Glutamatergic neuron (in vitro differentiated cells): ENCODE results near the gene LGR5. TPM values are rescaled to one million over a fixed set of nuclear protein-coding genes. Genes with fewer than 3 reads are reported as not detected.
"Not testable (repeated sequence)": the region's sequence is repeated elsewhere in the genome, so short reads cannot be mapped to it uniquely, and the experiment has no call there.

Experiments used
- DNase-seq: peaks from one replicate; pipeline ENCODE4 v3.0.0; 2022
- H3K27ac Mint-ChIP-seq: one replicate; pipeline ENCODE4 v1.8.0; 2020; ENCODE audit warnings: mild to moderate bottlenecking, mixed read lengths, inconsistent platforms; ENCODE audit not compliant: unreplicated experiment
- H3K27me3 Mint-ChIP-seq: one replicate; pipeline ENCODE4 v1.8.0; 2020; ENCODE audit warnings: mild to moderate bottlenecking, moderate library complexity, mixed read lengths, inconsistent platforms; ENCODE audit not compliant: unreplicated experiment
- H3K36me3 Mint-ChIP-seq: one replicate; pipeline ENCODE4 v1.8.0; 2020; ENCODE audit warnings: mild to moderate bottlenecking, mixed read lengths, inconsistent platforms; ENCODE audit not compliant: unreplicated experiment
- H3K4me1 Mint-ChIP-seq: one replicate; pipeline ENCODE4 v1.8.0; 2020; ENCODE audit warnings: mild to moderate bottlenecking, low read depth, mixed read lengths, inconsistent platforms; ENCODE audit not compliant: unreplicated experiment
- H3K4me3 Mint-ChIP-seq: one replicate; pipeline ENCODE4 v1.8.0; 2020; ENCODE audit warnings: mild to moderate bottlenecking, mixed read lengths, inconsistent platforms; ENCODE audit not compliant: unreplicated experiment
- H3K9me3 Mint-ChIP-seq: one replicate; pipeline ENCODE4 v1.8.0; 2020; ENCODE audit warnings: mild to moderate bottlenecking, moderate library complexity, mixed read lengths, inconsistent platforms; ENCODE audit not compliant: unreplicated experiment
- total RNA-seq: library from RNA; stranded (reverse); fragmentation: NEBNext Ultra II Directional; extraction: Animal tissue kit (Norgen Biotek cat#: 25700); gene quantifications from one replicate; pipeline ENCODE4 v1.2.1, GENCODE V29; 2021; ENCODE audit not compliant: unreplicated experiment
- TF ChIP-seq, protein P1 (sequence below): fragments of 200-600 bp; sonication (generic); IDR thresholded peaks from one replicate; pipeline ENCODE4 v1.5.0; 2021; ENCODE audit not compliant: partially characterized antibody, unreplicated experiment

LGR5 gene
- total RNA-seq, 1 donor from 2014 or later: 3.1 TPM

DNA sequence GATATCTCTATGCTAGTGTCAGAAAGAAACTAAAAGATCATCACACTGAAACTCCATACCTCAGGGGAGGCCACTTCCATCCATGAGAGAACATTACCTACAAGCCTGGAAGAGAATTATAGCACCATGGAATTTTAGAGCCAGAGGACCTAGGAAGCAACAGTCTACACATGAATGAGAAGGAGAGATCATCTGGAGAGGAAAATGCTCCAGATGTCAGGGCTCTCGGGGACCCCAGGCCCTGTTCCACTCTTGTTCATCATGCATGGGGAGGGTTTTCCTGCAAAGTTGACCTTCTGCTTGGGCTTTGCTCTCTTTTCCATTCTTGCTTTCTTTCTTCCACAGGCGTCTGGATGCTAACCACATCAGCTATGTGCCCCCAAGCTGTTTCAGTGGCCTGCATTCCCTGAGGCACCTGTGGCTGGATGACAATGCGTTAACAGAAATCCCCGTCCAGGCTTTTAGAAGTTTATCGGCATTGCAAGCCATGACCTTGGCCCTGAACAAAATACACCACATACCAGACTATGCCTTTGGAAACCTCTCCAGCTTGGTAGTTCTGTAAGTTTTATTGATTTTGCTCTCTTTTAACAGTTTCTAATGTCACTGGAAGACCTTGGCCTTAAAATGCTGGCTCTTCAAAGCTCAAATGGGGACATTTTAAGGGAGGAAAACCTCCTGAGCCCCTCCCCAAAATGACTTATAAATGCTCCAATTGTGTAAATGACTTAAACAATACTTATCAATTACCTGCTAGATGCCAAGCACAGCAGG, 113.3 kb downstream of the LGR5 start:
- TF ChIP-seq, protein P1, sequence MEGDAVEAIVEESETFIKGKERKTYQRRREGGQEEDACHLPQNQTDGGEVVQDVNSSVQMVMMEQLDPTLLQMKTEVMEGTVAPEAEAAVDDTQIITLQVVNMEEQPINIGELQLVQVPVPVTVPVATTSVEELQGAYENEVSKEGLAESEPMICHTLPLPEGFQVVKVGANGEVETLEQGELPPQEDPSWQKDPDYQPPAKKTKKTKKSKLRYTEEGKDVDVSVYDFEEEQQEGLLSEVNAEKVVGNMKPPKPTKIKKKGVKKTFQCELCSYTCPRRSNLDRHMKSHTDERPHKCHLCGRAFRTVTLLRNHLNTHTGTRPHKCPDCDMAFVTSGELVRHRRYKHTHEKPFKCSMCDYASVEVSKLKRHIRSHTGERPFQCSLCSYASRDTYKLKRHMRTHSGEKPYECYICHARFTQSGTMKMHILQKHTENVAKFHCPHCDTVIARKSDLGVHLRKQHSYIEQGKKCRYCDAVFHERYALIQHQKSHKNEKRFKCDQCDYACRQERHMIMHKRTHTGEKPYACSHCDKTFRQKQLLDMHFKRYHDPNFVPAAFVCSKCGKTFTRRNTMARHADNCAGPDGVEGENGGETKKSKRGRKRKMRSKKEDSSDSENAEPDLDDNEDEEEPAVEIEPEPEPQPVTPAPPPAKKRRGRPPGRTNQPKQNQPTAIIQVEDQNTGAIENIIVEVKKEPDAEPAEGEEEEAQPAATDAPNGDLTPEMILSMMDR: no peak
- Mint-ChIP-seq H3K4me3 (no peak overlapping the region), H3K27ac (no peak overlapping the region), H3K27me3 (no peaks in the 10 kb centered on the region), H3K9me3 (no peaks in the 10 kb centered on the region), H3K4me1 (no peaks in the 10 kb centered on the region), H3K36me3 (no peaks in the 10 kb centered on the region)
- no peak for DNase-seq

DNA sequence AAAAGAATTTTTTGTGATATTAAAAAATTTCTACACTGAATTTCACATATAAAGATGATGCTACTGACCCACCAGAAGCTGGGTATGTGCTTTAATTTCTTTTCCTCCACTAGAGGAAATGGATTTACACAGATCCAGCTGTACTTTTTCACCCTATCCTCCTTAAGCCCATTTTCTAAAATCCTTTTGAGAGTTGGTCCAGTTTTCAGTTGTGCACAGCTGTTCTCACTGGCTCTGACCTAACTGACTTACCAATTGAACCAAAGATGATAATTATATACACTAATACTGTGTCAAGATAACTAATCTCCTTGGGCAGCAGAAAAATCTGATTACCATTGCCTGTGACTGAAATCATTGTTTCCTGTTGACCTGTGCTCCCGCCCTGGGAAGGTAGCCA, 115.6 kb downstream of the LGR5 start:
- Mint-ChIP-seq H3K36me3 (no peaks in the 10 kb centered on the region), H3K4me3 (no peak overlapping the region), H3K27ac (no peak overlapping the region), H3K27me3 (no peaks in the 10 kb centered on the region), H3K4me1 (no peaks in the 10 kb centered on the region), H3K9me3 (no peaks in the 10 kb centered on the region)
- TF ChIP-seq, protein P1: no peak
- no peak for DNase-seq

DNA sequence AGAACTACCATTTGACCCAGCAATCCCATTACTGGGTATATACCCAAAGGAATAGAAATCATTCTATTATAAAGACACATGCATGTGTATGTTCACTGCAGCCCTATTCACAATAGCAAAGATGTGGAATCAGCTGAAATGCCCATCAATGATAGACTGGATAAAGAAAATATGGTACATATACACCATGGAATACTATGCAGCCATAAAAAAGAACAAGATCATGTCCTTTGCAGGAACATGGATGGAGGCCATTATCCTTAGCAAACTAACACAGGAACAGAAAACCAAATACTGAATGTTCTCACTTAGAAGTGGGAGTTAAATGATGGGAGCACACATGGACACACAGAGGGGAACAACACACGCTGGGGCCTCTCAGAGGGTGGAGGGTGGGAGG, 116.2 kb downstream of the LGR5 start:
- not testable (repeated sequence) for H3K36me3 Mint-ChIP-seq, H3K27ac Mint-ChIP-seq, H3K4me1 Mint-ChIP-seq, H3K4me3 Mint-ChIP-seq, H3K27me3 Mint-ChIP-seq, H3K9me3 Mint-ChIP-seq, DNase-seq

DNA sequence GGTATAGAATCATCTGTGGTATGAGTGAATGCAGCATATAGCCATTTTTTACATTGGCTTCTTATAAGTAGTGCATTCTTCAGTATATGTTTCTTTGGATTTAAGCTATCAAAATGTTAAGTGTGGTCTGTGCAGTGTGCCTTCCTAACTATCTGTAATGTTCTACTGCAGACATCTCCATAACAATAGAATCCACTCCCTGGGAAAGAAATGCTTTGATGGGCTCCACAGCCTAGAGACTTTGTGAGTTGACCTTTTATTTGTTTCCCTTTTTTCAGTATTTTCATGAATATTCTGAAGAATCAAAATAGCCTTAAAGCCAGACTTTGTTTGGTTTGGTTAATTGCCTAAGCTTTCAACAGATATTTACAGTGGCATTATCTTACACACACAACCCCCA, 116.8 kb downstream of the LGR5 start:
- Mint-ChIP-seq H3K9me3 (no peaks in the 10 kb centered on the region), H3K4me1 (no peaks in the 10 kb centered on the region), H3K27me3 (no peaks in the 10 kb centered on the region), H3K36me3 (no peaks in the 10 kb centered on the region), H3K4me3 (no peak overlapping the region), H3K27ac (no peak overlapping the region)
- TF ChIP-seq, protein P1: no peak
- DNase-seq: no peak

DNA sequence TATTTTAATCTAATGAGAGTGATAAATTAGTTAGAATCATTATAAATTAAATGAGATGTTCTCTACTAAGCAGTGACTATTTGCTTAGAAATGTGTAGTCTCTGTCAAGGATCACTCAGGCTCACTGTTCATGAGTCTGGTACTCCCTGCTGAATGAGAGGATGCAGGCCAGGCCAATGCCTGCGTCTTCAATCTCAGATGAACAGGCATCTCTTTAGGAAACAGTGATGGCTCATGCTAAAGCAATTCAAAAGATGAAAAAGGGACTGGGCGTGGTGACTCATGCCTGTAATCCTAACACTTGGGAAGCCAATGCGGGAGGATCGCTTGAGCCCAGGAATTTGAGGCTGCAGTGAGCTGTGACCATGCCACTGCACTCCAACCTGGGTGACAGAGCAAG, 117.3 kb downstream of the LGR5 start:
- Mint-ChIP-seq H3K27me3 (no peaks in the 10 kb centered on the region), H3K4me3 (no peak overlapping the region), H3K27ac (no peak overlapping the region), H3K9me3 (no peaks in the 10 kb centered on the region), H3K36me3 (no peaks in the 10 kb centered on the region), H3K4me1 (no peaks in the 10 kb centered on the region)
- TF ChIP-seq, protein P1: no peak
- DNase-seq: no peak
